HT1080 (cell line): Measurements from ENCODE around the gene MYL4. TPM values are rescaled to one million over a fixed set of nuclear protein-coding genes. Genes with fewer than 3 reads are reported as not detected.
"Not testable (repeated sequence)": the region's sequence is repeated elsewhere in the genome, so short reads cannot be mapped to it uniquely, and the experiment has no call there.

Experiments
- DNase-seq: peaks from one replicate; pipeline ENCODE4 v3.0.0-alpha.2; 2015; ENCODE audit warnings: low read depth
- polyA plus RNA-seq, 2 experiments: library from polyadenylated mRNA; depleted of rRNA; stranded (reverse); fragments of >200 nt; gene quantifications; 2 replicates each; pipeline ENCODE4 v1.2.3, GENCODE V29; 2015
- total RNA-seq: library from RNA; depleted of rRNA; stranded (reverse); fragments of >200 nt; shearing (Covaris generic); gene quantifications from 2 replicates; pipeline ENCODE4 v1.2.3, GENCODE V29; 2014; rRNA removed

The MYL4 gene
- not detected in 2 replicates for total RNA-seq
- polyA plus RNA-seq (2015; cell fraction: cytosol; rRNA removed): 0.15 TPM in 1 of 2 replicates, not detected in the other
- 0.59 TPM in 1 of 2 replicates, not detected in the other for polyA plus RNA-seq (2015; cell fraction: nucleus; rRNA removed)

- DNase-seq: no peak
Measured at GRCh38 chr17:47208744-47209488, at the start of gene MYL4. Gene MYL4, plus strand, starts transcription at chr17:47209348. Its CDS starts 75 bp downstream, at chr17:47209423.

- DNase-seq: no peak
Measured at GRCh38 chr17:47162013-47162622, 47.0 kb upstream of the MYL4 start.

DNA sequence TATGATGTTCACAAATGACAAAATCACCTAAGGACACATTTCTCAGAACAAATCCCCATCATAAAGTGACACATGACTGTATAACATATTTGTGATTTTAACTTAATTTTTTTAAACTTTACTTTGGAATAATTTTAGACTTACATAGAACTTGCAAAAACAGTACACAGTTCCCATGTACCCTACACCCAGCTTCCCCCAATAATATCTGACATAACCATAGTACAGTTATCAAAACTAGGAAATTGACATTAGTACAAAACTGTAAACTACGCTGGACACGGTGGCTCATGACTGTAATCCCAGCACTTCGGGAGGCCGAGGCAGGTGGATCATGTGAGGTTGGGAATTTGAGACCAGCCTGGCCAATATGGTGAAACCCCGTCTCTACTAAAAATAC lies 44.9 kb upstream of the MYL4 start:
- no peak for DNase-seq

GRCh38 chr17:47165137-47165536 lies 44.0 kb upstream of the MYL4 start:
- no peak for DNase-seq

GRCh38 chr17:47166854-47167253 lies 42.3 kb upstream of the MYL4 start:
- not testable (repeated sequence) for DNase-seq

DNA sequence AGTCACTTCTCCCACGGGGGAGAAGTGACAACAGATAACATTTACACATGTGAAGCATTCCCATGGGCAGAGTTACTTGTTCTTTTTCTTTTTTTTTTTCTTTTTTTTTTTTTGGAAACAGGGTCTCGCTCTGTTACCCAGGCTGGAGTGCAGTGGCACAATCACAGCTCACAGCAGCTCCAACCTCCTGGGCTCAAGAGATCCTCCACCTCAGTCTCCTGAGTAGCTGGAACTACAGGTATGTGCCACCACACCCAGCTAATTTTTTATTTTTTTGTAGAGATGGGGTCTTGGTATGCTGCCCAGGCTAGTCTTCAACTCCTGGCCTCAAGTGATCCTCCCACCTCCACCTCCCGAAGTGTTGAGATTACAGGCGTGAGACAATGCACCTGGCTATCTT lies 40.3 kb upstream of the MYL4 start:
- DNase-seq: not testable (repeated sequence)

GRCh38 chr17:47170710-47171109 lies 38.4 kb upstream of the MYL4 start:
- no peak for DNase-seq

DNA sequence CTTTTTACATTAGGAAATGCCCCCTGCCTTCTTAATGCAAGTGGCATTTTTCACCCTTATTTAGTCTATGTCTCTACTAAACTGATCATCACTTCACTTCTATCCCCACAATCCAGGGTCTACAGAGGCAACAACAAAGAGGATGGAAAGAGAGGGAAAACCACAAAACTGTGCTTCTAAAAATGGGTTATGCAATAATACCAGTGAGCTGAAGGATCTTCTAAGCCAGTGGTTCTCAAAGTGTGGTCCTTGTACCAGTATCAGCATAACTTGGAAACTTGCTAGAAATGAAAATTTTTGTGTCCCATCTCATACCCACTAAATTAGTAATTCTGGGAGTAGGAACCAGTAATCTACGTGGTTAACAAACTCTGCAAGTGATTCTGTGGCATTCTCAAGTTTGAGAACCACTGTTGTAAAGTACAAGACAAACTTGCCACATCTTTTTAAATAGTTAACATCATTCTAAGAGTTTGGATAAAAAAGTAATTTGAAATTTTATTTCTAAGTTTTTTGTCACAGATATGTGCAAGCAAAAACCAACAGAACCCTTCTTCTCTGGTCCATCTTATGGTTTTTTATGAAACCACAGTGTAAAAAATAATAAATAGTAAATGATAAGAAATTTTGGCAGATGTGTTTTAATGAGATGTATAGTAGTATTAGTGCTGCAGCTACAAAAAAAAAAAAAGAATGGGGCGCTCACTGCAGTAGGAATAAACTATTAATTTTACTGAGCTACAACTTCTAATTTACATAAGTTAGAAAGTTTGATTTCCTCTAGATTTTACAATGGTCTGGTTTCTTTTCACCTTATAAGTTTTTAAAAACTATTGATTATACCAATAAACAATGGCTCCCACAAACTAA lies 36.2 kb upstream of the MYL4 start:
- DNase-seq: no peak

- DNase-seq: not testable (repeated sequence)
Measured at GRCh38 chr17:47174823-47175222, 34.3 kb upstream of the MYL4 start.

GRCh38 chr17:47176389-47176826 lies 32.7 kb upstream of the MYL4 start:
- DNase-seq: peak; percentile 6

DNA sequence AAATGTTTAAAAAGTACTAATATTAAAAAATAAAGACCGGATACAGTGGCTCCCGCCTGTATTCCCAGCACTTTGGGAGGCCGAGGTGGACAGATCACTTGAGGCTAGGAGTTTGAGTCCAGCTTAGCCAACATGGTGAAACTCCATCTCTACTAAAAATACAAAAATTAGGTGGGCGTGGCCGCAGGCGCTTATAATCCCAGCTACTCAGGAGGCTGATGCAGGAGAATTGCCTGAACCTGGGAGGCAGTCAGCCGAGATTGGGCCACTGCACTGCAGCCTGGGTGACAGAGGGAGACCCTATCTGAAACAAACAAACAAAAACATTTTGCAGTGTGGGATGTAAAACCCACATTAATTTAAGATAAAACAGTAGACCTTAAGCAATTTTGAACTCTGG lies 31.9 kb upstream of the MYL4 start:
- no peak for DNase-seq

DNA sequence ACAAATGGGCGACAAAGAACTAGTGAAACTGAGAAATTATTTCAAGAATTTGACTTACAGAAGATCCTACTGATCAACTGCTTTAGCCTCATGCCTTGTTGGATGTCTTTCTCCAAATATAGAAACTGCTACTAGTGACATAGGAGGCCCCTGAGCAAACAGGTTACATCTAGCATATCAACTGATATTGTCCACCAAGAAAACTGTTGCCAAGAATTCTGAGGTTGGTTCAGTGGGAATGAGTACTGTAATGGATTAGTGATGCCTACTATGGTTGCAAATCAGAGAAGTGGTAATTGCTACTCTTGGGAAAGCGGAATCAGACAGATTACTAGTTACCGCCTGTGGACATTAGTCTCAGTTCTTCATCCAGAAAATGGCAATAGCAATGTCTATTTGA lies 30.0 kb upstream of the MYL4 start:
- DNase-seq: no peak

DNA sequence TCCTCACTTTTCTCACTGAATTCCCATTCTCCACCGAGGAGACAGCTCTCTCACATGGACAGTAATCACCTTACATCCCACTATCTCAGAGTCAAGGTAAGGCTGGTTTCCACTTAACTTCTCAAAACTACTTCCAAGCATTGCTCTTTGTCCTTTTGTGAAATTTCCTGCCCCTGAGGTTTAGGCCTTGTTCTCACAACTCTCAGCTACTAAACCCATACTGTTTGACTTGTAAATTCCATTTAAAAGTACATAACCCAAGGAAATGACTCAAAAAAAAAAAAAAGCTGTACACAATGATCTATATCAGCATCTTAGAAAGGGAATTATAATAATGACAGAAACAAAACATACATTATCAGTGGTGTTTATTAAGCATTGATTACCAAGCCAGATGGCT lies 28.8 kb upstream of the MYL4 start:
- no peak for DNase-seq

DNA sequence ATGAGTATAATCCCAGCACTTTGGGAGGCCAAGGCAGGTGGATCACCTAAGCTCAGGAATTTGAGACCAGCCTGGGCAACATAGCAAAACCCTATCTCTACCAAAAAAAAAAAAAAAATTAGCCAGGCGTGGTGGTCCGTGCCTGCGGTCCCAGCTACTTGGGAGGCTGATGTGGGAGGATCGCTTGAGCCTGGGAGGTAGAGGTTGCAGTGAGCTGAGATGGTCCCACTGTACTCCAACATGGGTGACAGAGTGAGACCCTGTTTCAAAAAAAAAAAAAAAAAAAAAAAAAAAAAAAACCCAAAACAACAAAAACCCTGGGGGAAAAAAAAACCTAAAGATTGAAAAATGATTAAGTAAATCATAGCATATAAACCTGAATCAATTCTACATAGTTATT lies 28.2 kb upstream of the MYL4 start:
- DNase-seq: not testable (repeated sequence)

DNA sequence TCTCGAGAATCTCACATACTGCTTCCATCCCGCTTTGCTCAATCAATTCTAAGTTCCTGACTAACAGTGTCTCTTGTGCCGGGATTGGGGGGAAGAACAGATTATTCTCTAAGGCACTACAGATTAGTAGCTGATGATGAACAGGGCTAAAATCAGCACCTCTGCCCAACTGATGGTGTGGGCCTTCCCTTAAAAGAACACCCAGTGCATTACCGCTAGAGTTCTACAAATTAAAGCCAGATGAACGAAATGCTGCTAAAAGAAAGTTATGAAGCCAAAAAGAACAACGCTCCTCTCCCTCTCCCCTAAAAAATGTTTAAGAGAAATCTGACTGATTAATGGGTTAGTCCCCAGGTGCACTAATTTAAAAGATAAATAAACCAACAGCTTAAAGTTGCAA lies 24.5 kb upstream of the MYL4 start:
- no peak for DNase-seq

DNA sequence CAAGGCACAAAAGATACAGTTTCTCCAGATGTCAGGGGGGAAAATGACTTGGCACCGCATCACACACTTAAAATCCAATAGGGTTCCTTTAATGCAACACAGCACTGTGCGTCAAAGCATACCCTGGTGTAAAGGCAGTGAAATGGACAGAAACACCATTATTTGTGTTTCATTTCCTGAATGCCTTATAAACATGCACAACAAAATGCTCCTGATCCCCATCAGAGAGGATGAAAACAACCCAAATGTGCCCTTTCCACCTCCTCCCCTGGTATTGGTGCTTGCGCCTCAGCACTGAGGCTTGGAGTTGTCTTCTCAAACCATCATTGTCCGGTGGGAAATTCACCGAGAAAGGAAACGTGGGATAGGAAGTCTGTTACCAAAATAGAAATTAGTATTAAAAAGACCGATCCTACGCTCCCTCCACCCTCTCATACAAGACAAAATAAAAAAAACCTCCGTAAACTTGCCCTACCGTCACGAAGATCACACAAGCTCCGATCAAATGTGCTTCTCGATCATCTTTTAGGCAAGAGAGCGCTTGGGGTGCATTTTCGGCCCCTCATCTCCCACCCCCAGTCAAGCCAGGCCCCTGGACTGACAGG lies 20.8 kb upstream of the MYL4 start:
- peak; percentile 29 for DNase-seq

DNA sequence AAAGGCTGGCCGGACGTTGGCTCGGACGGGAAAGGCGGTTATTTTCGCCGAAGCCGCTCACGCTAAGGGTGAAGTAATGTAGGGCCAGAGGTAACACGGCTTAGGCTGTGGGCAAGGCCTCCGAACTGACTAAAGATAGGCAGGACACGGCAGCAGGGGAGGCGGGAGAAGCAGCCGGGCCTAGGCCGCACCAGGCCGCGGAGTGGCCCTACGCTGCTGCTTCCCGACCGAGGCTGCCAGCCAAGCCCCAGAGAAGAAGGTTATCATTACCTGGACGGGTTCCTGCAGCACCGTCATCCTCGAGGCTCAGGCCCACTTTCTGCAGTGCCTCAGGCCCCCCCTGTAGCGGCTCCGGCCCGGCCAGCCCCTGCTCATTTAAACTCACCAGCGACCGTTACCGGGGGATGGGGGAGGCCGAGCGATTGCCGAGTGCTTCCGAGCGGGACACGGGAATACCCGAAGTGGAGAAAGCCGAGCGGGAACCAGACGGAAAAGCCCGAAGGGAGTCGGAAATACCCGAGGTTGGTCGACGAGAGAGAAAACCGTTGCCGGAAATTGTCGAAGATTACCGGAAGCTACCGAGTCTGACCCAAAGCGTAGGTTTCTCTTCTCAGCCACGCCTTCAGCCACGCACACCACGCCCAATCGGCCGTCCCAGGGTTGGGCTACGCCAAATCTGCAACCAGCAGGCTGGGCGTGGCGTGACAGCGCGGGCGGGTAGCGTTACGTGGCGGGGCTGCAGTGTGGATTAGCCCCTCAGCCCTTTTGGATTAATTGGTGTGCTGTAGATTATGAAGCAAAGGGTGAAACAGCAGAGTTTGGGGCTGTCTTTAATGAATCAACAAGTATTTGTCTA lies 20.0 kb upstream of the MYL4 start, which contains the start of gene CDC27:
TSS of gene CDC27 (minus strand) at position 420 of the 856 bp plus-strand sequence. CDS start at position 297, 123 bp downstream.
- peak; percentile 96 for DNase-seq

DNA sequence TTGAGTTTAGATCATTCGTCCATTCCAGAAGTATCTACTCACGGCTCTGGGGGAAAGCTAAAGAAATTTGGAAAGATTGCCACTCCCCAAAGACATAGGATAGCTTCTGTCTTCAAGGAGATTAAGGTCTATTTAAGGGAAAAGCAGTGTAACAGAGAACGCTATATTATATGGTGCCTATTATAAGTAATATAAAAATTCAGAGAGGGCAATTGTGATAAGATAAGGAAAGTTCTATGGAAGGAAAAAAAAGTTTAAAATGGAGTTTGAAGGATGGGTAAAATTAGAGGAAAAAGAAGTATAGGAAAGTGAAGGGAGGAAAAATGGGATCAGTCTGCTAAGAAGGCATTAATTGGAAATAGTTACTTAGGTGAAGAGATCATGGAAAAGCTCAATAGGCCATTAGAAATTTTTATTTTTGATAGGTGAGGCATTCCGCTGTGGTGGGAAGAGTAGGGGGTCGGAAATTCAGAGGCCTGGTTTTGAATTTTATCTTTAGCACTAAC lies 19.4 kb upstream of the MYL4 start:
- DNase-seq: no peak

DNA sequence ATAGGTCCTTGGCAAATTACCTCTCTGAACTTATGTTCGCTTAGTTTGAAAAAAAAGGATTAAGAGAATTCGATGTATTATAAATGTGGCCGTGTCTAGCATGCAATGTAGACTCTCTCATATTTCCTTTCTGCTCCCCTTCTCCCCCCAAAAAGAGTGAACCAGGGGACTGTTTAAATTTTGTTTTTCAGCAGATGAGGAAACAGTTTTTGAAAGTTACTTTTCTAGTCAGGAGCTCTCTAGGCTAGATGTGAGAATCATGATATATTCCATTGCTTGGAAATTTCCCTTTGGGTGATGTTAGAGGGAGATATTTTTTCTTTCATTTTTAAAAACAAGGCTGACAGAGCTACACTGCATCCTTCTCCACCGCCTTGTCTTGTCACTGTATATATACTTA lies 18.9 kb upstream of the MYL4 start:
- DNase-seq: no peak

- no peak for DNase-seq
Measured at GRCh38 chr17:47190770-47191169, 18.4 kb upstream of the MYL4 start.
